Caki2 (cell line): ENCODE data around the gene C5AR2. TPM values are rescaled to one million over a fixed set of nuclear protein-coding genes. Genes with fewer than 3 reads are reported as not detected.
"Not testable (repeated sequence)": the region's sequence is repeated elsewhere in the genome, so short reads cannot be mapped to it uniquely, and the experiment has no call there.

Experiments used
- DNase-seq: peaks from one replicate; pipeline ENCODE4 v3.0.0-alpha.2; 2015; ENCODE audit warnings: low read depth
- in situ Hi-C: cut with HindIII; loops from 2 replicates; pipeline ENCODE4 v1.10.0; 2016; ENCODE audit warnings: low sequenced_read_pairs, low pct_unique_long_range_greater_than_20kb, mixed read lengths
- total RNA-seq: library from RNA; depleted of rRNA; stranded (reverse); fragments of >200 nt; shearing (Covaris generic); gene quantifications from 2 replicates; pipeline ENCODE4 v1.2.3, GENCODE V29; 2014; ENCODE audit warnings: low replicate concordance; rRNA removed

Gene C5AR2
- not detected in 2 replicates for total RNA-seq

GRCh38 chr19:47331931-47332547 lies at the start of gene C5AR2:
Gene C5AR2, plus strand, starts transcription at chr19:47332175. Its CDS starts 8,625 bp downstream, at chr19:47340800.
- DNase-seq, result no peak
- in situ Hi-C loops, result no loop called here

DNA sequence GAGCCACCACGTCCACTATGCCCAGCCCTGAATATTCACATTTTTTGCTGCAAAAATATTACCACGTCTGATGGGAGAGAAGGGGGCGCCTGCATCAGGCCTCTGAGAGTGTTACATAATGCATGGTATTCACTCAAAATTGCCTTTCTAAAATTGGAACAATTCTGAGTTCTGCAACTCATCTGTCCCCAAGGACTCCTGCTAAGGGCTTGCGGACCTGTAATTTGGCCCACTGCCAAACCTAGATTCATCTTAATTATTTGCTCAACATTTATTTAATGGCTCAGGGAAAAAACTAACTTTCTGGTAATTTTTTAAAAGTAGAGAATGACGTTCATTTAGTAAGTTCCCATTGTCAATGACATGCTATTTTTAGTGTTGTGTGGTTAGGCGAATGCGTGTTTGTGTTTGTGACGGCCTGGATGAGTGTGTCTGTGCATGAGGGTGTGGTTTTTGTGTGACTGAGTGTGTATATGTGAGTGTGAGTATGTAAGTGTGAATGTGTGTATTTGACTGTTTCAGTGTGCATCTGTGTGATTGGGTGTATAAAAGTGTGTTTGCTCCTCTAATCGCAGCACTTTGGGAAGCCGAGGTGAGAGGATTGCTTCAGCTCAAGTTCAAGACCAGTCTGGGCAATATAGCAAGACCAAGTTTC lies 48.4 kb upstream of the C5AR2 start:
- in situ Hi-C loops, result no loop called here
- no peak for DNase-seq

DNA sequence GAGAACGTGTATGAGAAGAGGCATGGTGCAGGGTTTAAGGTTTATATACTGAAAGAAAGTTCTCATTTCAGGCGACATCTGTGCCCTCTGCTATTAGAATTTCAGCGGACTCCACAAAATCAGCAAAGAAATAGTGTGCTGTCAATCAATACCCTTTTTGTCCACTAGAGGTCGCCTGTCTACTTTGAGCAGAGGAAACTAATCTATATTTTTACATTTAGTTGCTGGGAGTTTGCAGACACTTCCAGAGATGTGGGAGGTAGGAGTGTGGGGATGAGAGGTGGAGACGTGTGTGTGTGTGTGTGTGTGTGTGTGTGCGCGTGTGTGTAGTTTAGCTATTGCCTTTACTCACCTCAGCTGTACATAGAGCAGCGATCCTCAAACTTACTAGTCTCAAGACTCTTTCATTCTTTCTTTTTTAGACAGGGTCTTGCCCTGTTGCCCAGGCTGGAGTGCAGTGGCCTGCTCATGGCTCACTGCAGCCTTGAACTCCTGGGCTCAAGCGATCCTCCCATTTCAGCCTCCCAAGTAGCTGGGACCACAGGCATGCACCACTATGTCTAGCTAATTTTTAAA lies 47.6 kb upstream of the C5AR2 start:
- in situ Hi-C loops, result no loop called here
- DNase-seq, result peak; percentile 71

- in situ Hi-C loops, result no loop called here
- peak; percentile 59 for DNase-seq
Observed at GRCh38 chr19:47296036-47296435, 35.9 kb upstream of the C5AR2 start.

DNA sequence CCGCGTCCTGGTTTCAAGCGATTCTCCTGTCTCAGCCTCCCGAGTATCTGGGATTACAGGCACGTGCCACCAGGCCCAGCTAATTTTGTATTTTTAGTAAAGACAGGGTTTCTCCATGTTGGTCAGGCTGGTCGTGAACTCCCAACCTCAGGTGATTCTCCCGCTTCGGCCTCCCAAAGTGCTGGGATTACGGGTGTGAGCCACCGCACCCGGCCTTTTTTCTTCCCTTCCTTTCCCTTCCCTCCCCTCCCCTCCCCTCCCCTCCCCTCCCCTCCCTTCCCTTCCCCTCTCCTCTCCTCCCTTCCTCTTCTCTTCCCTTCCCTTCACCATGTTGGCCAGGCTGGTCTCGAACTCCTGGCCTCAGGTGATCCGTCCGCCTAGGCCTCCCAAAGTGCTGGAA lies 31.1 kb upstream of the C5AR2 start:
- in situ Hi-C loops, DNase-seq: not testable (repeated sequence)

DNA sequence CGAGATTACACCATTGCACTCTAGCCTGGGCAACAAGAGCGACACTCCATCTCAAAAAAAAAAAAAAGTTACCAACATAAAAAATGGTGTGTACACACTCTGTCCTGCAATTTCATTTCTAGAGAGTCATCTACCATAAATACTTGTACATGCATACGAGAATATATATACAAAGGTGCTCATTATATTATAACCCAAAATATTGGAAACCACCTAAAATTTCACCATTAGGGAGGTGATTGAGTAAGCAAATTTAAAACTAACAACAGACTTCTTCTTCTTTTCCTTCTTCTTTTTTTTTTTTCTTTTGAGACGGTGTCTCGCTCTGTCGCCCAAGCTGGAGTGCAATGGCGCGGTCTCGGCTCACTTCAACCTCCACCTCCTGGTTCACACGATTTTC lies 29.7 kb upstream of the C5AR2 start:
- DNase-seq, result peak; percentile 25
- in situ Hi-C loops, result no loop called here

DNA sequence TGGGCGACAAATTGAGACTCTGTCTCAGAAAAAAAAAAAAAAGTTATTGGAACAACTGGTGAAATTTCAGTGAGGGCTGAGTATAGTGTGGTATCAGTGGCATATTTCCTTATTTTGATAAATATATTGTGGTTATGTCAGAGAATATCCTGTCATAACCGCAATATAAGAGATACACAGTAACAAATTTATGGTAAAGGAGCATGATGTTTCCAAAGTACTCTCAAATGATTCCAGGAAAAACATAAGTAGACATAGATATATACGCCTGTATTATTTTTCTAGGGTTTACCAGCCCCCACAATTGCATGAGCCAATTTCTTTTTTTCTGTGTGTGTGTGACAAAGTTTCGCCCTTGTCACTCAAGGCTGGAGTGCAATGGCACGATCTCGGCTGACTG lies 28.0 kb upstream of the C5AR2 start:
- DNase-seq, result no peak
- in situ Hi-C loops, result no loop called here

DNA sequence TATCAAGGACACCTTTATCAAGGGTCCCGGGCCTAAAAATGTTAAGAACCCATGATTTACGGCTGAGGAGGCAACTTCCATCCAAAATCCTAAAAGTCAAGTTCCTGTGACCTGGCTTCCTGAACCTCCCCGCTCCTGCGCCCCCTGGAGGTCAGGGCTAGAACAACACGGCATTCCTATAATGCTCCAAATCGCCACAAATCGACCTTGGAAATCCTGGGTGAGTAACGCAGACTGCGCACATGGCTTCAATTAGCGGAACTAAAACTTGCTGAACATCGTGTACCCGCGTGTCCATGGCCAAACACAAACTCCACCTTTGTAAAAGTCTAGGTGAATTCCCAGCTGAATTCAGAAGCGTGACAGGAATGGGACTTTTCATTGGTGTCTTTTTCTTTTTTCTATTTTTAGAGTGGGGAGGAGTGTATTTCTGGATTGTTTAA lies 26.6 kb upstream of the C5AR2 start:
- DNase-seq, result peak; percentile 84
- in situ Hi-C loops, result no loop called here

- in situ Hi-C loops, result no loop called here
- DNase-seq, result no peak
Observed at GRCh38 chr19:47306303-47306702, 25.7 kb upstream of the C5AR2 start.

GRCh38 chr19:47309038-47309437 lies 22.9 kb upstream of the C5AR2 start:
- DNase-seq, result no peak
- in situ Hi-C loops, result no loop called here

GRCh38 chr19:47309608-47310007 lies 22.4 kb upstream of the C5AR2 start, which contains the start of gene C5AR1:
Gene C5AR1, plus strand, starts transcription at chr19:47309861. Its CDS starts 35 bp downstream, at chr19:47309896.
- in situ Hi-C loops, result no loop called here
- no peak for DNase-seq

- DNase-seq, result no peak
- in situ Hi-C loops, result no loop called here
Observed at GRCh38 chr19:47310323-47310722, 21.7 kb upstream of the C5AR2 start.

- in situ Hi-C loops, result no loop called here
Observed at GRCh38 chr19:47310819-47311218, 21.2 kb upstream of the C5AR2 start.

DNA sequence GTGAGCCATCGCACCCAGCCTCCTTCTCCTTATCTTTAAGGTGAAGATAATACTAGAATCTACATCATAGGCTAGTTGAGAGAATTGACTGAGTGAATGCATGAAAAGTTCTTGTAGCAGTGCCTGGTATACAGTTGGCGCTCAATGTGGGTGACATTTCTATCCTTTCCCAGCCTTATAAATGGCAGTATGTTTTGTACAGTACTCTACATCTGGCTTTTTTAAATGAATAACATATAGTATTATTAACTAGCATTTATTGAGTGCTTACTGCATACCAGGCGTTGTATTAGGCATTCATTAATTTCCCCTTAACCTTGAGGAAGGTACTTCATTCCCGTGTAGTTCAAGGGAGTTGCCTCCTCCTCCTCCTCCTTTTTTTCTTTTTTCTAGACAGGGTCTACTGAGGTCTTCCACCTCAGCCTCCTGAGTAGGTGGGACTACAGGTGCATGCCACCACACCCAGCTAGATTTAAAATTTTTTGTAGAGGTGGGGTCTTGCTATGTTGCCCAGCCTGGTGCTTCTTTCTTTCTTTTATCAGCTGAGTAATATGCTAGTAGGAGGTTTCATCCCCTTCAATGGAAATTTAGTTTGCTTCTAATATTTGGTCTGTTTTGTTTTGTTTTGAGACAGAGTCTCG lies 19.5 kb upstream of the C5AR2 start:
- no peak for DNase-seq
- in situ Hi-C loops, result no loop called here

More at GRCh38 chr19:47310819-47311218, 21.2 kb upstream of the C5AR2 start:
- DNase-seq, result no peak

DNA sequence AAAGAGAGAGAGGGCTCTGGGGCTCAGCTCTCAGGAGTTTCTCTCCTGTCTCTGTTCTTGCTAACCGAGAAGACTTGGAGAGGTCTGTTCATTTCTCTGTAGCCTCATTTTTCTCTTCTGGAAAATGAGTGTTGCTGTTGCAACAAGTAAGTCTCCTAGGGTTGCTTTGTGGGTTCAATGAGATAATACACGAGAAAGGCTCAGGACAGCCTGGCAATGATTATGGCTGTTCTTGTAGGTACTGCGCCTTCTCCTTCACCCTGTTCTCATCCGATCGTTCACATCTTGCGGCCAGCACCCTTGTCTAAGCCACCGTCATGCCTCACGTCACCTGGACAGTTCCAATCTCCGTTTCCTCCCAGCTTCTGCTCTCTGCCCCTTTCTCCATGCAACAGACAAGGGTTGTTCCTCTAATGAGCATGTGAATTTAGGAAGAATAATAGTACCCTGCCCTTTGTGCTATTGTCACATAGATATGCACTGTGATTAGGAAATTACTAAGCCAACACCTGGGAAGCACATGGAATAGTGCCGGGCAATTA lies 18.1 kb upstream of the C5AR2 start:
- in situ Hi-C loops, result no loop called here
- no peak for DNase-seq

- peak; percentile 91 for DNase-seq
Observed at GRCh38 chr19:47315125-47315821, 16.7 kb upstream of the C5AR2 start.

GRCh38 chr19:47316513-47316912 lies 15.5 kb upstream of the C5AR2 start:
- no peak for DNase-seq
- in situ Hi-C loops, result no loop called here

More at GRCh38 chr19:47315125-47315821, 16.7 kb upstream of the C5AR2 start:
- in situ Hi-C loops, result no loop called here
